Tibial artery (tissue), 4 donors: ENCODE results near the gene ZMIZ1.

ENCODE experiments used
- DNase-seq, 2 donors: peaks; one replicate each; pipeline ENCODE4 v3.0.0-alpha.2; 2019
- H3K27ac ChIP-seq, 2 donors: fragments of 200-600 bp; sonication (generic) in 1 of 2; 1 replicate in 1 of 2; 2 replicates in 1 of 2; pipeline ENCODE4 v1.5.1; 2018 to 2019; ENCODE audit warnings: mild to moderate bottlenecking in 1 of 2
- H3K27me3 ChIP-seq, 2 donors: fragments of 200-600 bp; sonication (generic) in 1 of 2; one replicate each; pipeline versions ENCODE4 v1.5.1 to v1.6.0; 2016 to 2019
- H3K36me3 ChIP-seq, 3 donors: fragments of 200-600 bp; sonication (generic) in 2 of 3; one replicate each; pipeline ENCODE4 v1.5.1; 2016 to 2019; ENCODE audit warnings: mild to moderate bottlenecking in 2 of 3
- H3K4me1 ChIP-seq, 4 donors: fragments of 200-600 bp; sonication (generic) in 2 of 4; 1 replicate in 3 of 4; 2 replicates in 1 of 4; pipeline ENCODE4 v1.5.1; 2016 to 2019
- H3K4me3 ChIP-seq, 2 donors: fragments of 200-600 bp; sonication (generic) in 1 of 2; 1 replicate in 1 of 2; 2 replicates in 1 of 2; pipeline ENCODE4 v1.5.1; 2018 to 2019; ENCODE audit warnings: mild to moderate bottlenecking in 2 of 2
- H3K9me3 ChIP-seq, 3 donors: fragments of 200-600 bp; sonication (generic) in 1 of 3; one replicate each; pipeline ENCODE4 v1.5.1; 2016 to 2019
- CTCF ChIP-seq, 2 experiments: fragments of 200-600 bp in 1 of 2; fragments of 450-650 bp in 1 of 2; IDR thresholded peaks; one replicate each; pipeline ENCODE4 v1.5.1; 2017 to 2019; ENCODE audit warnings: antibody characterized with exemption in 2 of 2, mild to moderate bottlenecking in 1 of 2, moderate library complexity in 1 of 2
- intact Hi-C: fragments of 100-400 bp; cut with DNase I; formaldehyde crosslinking; loops from one replicate; pipeline ENCODE4 v1.15.0; 2023; ENCODE audit warnings: low total_unique reads

ZMIZ1 gene

GRCh38 chr10:79112881-79113431 is 44.2 kb downstream of the ZMIZ1 start:
- Histone ChIP-seq H3K27ac (peak overlapping the region; percentile 37 to 59), H3K27me3 (no peaks in the 10 kb centered on the region), H3K36me3 (peaks cover 0 to 12% (median 0%) of the 10 kb centered on the region in 3 donors), H3K4me1 (peaks cover 0 to 65% (median 30%) of the 10 kb centered on the region in 4 donors), H3K4me3 (no peak overlapping the region), H3K9me3 (no peaks in the 10 kb centered on the region)
- intact Hi-C loops: no loop called here
- peak; percentile 61 to 78 for DNase-seq
- TF ChIP-seq CTCF (IDR thresholded peaks at IDR 0.05): no peak

- Histone ChIP-seq H3K4me1 (peaks cover 0 to 62% (median 30%) of the 10 kb centered on the region in 4 donors), H3K27me3 (no peaks in the 10 kb centered on the region), H3K4me3 (no peak overlapping the region), H3K9me3 (no peaks in the 10 kb centered on the region), H3K36me3 (peaks cover 0 to 17% (median 0%) of the 10 kb centered on the region in 3 donors), H3K27ac (peak overlapping the region; percentile 37 to 59)
- no peak for DNase-seq
- intact Hi-C loops: no loop called here
- TF ChIP-seq CTCF (IDR thresholded peaks at IDR 0.05): no peak
Measured at GRCh38 chr10:79113827-79114226, 45.1 kb downstream of the ZMIZ1 start.

- no peaks in the 10 kb centered on the region for H3K27me3 ChIP-seq
- no peak overlapping the region for H3K27ac ChIP-seq
- no peaks in the 10 kb centered on the region for H3K9me3 ChIP-seq
- peaks cover 0 to 30% (median 13%) of the 10 kb centered on the region in 3 donors for H3K36me3 ChIP-seq
- no peak for TF ChIP-seq CTCF (IDR thresholded peaks at IDR 0.05)
- DNase-seq: no peak
- peaks cover 0 to 58% (median 30%) of the 10 kb centered on the region in 4 donors for H3K4me1 ChIP-seq
- no peak overlapping the region for H3K4me3 ChIP-seq
- intact Hi-C loops: no loop called here
Measured at GRCh38 chr10:79115302-79115701, 46.5 kb downstream of the ZMIZ1 start.

- H3K9me3 ChIP-seq: no peaks in the 10 kb centered on the region
- no peak overlapping the region for H3K27ac ChIP-seq
- no peaks in the 10 kb centered on the region for H3K27me3 ChIP-seq
- peaks cover 0 to 31% (median 23%) of the 10 kb centered on the region in 3 donors for H3K36me3 ChIP-seq
- intact Hi-C loops: no loop called here
- peaks cover 0 to 52% (median 29%) of the 10 kb centered on the region in 4 donors for H3K4me1 ChIP-seq
- no peak overlapping the region for H3K4me3 ChIP-seq
- no peak for TF ChIP-seq CTCF (IDR thresholded peaks at IDR 0.05)
- no peak for DNase-seq
Measured at GRCh38 chr10:79116368-79116767, 47.6 kb downstream of the ZMIZ1 start.

GRCh38 chr10:79116801-79117723 is 48.3 kb downstream of the ZMIZ1 start:
- H3K9me3 ChIP-seq: no peaks in the 10 kb centered on the region
- intact Hi-C loops: no loop called here
- peak; percentile 84 for DNase-seq
- H3K27me3 ChIP-seq: no peaks in the 10 kb centered on the region
- H3K4me3 ChIP-seq: no peak overlapping the region
- TF ChIP-seq CTCF (IDR thresholded peaks at IDR 0.05): no peak
- H3K36me3 ChIP-seq: peaks cover 0 to 38% (median 27%) of the 10 kb centered on the region in 3 donors
- H3K27ac ChIP-seq: no peak overlapping the region
- peaks cover 0 to 49% (median 26%) of the 10 kb centered on the region in 4 donors for H3K4me1 ChIP-seq
